ENCODE data around the gene UBE2L6.

The UBE2L6 gene

DNA sequence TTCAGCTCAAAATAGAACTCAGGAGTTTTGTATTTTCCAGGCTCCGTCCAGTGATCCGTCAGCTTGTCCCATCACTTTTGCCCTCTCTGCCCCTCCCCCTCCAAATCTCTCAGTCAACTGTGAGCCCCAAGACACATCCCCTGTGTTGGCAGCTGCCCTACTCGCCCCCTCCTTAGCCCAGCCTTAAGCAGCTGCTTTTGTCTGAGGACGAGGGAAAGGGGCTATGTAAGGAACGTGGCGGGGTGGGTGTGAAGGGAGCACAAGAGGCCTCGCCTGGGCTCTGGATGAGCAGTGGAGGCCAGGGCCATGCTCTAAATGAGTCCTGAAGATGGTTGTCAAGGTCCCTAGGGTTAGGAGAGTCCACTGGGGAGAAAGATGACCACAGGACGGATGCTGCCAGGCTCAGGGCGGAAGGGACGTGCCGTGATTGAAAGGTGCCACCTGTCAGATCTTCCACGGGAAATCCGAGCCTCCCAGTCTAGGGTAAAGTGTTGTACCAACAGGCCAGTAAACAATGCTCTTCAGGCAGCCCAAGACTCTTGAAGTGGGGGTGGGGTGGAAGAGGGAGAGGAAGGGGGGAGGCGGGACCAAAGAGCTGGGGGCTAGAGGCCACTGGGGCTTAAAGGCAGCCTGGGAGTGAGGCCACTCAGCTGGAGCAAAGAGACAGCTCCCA, 30.4 kb downstream of the UBE2L6 start, which contains the start of gene SMTNL1:
SMTNL1 (plus strand) TSS at position 649 of the 673 bp plus-strand sequence. CDS start 5,048 bp downstream, outside the sequence.
- no peak for TF ChIP-seq POLR2AphosphoS5 (IDR thresholded peaks at IDR 0.05; ENCODE audit: low read depth, low read length)
- TF ChIP-seq TAF1 (IDR thresholded peaks at IDR 0.05; ENCODE audit: borderline replicate concordance, insufficient read depth, low read length): no peak
- TF ChIP-seq, protein P1, sequence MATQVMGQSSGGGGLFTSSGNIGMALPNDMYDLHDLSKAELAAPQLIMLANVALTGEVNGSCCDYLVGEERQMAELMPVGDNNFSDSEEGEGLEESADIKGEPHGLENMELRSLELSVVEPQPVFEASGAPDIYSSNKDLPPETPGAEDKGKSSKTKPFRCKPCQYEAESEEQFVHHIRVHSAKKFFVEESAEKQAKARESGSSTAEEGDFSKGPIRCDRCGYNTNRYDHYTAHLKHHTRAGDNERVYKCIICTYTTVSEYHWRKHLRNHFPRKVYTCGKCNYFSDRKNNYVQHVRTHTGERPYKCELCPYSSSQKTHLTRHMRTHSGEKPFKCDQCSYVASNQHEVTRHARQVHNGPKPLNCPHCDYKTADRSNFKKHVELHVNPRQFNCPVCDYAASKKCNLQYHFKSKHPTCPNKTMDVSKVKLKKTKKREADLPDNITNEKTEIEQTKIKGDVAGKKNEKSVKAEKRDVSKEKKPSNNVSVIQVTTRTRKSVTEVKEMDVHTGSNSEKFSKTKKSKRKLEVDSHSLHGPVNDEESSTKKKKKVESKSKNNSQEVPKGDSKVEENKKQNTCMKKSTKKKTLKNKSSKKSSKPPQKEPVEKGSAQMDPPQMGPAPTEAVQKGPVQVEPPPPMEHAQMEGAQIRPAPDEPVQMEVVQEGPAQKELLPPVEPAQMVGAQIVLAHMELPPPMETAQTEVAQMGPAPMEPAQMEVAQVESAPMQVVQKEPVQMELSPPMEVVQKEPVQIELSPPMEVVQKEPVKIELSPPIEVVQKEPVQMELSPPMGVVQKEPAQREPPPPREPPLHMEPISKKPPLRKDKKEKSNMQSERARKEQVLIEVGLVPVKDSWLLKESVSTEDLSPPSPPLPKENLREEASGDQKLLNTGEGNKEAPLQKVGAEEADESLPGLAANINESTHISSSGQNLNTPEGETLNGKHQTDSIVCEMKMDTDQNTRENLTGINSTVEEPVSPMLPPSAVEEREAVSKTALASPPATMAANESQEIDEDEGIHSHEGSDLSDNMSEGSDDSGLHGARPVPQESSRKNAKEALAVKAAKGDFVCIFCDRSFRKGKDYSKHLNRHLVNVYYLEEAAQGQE (IDR thresholded peaks at IDR 0.05; ENCODE audit: insufficient read depth in 1 of 2, low read depth in 2 of 2, low read length in 2 of 2): no peak
- TF ChIP-seq FOXP2 (optimal IDR thresholded peaks at IDR 0.05; ENCODE audit: borderline replicate concordance, extremely low read depth, extremely low read length, insufficient read depth): no peak
- TF ChIP-seq SIN3A (IDR thresholded peaks at IDR 0.05; ENCODE audit: borderline replicate concordance, insufficient read depth, low read length): no peak

DNA sequence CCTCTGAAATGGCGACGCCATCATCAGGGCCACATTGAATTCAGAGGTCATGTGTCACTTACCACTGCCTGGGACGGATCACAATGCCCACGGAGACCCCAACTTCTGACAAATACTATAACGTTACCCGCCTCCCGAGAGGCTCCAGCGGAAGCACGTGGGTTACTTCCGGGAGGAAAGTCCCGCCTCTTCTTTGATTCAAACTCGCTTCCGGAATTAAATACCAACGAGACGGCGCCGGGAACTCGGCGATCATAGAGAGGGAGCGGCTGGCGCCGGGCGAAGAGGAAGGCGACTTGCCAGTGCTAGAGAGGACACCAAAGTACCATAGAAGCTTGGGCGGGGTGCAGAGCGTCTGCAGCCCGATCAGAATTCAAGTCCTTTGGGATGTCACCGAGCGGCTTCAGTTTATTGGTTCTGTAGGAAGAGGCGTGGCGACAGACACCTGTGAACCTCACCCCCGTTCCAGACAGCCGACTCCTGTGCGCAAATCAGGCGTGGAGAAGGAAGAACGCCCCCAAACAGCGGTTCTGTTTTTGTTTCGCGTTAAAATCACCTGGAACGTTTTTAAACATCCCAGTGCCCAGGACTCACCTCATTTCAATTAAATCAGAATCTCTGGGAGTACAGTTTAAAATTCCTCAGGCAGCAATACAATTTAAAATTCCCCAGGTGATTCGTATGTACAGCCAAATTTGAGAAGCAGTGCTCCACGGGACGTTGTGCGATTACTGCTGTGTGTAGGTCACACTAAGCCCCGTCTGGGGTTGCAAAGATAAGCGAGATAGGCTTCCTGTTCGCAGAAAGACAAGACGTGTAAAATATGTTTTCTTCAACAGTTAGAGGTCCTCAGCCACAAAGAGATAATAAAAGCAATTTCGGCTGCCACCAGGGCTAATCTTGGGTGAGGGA, 36.6 kb downstream of the UBE2L6 start, which contains the start of gene TIMM10:
TIMM10 (minus strand) TSS at position 159 of the 912 bp plus-strand sequence. CDS start 565 bp downstream, outside the sequence.
- TF ChIP-seq SIN3A (IDR thresholded peaks at IDR 0.05; ENCODE audit: borderline replicate concordance, insufficient read depth, low read length) (peak; percentile 89), FOXP2 (optimal IDR thresholded peaks at IDR 0.05; ENCODE audit: borderline replicate concordance, extremely low read depth, extremely low read length, insufficient read depth) (peak; percentile 27), TAF1 (IDR thresholded peaks at IDR 0.05; ENCODE audit: borderline replicate concordance, insufficient read depth, low read length) (peak; percentile 78; the same call in 1 of the 2 replicates), POLR2AphosphoS5 (IDR thresholded peaks at IDR 0.05; ENCODE audit: low read depth, low read length) (peak; percentile 60; the same call in 1 of the 2 replicates)
- TF ChIP-seq, protein P1 (IDR thresholded peaks at IDR 0.05; ENCODE audit: insufficient read depth in 1 of 2, low read depth in 2 of 2, low read length in 2 of 2): no peak

DNA sequence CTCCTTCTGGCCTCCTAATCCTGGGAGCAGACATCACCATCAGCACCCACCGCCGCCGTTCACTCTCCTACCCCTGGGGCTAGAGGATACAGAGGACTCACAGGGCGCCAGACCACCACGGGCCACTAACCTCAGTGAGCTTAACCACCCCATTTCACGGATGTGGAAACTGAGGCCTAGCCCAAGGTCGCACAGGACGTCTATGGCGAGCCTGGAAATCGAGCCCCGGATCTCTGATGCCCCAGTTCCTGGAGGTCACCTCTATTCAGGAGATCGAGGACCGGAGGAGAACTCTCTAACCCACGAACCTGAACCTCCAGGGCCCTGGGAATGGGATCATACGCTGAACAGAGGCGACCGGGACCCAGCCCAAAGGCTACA, 37.3 kb downstream of the UBE2L6 start:
- TF ChIP-seq POLR2AphosphoS5 (IDR thresholded peaks at IDR 0.05; ENCODE audit: low read depth, low read length): no peak
- no peak for TF ChIP-seq SIN3A (IDR thresholded peaks at IDR 0.05; ENCODE audit: borderline replicate concordance, insufficient read depth, low read length)
- TF ChIP-seq TAF1 (IDR thresholded peaks at IDR 0.05; ENCODE audit: borderline replicate concordance, insufficient read depth, low read length): no peak
- TF ChIP-seq FOXP2 (optimal IDR thresholded peaks at IDR 0.05; ENCODE audit: borderline replicate concordance, extremely low read depth, extremely low read length, insufficient read depth): no peak
- TF ChIP-seq, protein P1 (IDR thresholded peaks at IDR 0.05; ENCODE audit: insufficient read depth in 1 of 2, low read depth in 2 of 2, low read length in 2 of 2): no peak

DNA sequence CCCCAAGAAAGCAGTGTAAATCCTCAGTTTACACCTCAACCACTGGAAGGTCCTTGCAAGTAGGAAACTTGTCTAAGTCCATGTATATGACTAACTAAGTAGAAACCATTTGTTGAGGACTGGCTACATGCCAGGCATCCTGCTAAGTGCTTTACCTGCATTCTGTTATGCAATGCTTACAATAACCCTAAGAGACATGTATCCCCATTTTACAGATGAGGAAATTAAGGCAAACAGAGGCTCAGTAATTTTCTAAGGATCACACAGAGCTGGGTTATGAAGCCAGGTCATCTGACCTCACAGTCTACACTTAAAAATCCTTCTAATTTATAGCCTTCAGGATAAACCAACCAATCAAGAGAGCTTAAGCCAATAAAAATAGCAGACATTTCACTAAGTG, 38.5 kb downstream of the UBE2L6 start:
- no peak for TF ChIP-seq POLR2AphosphoS5 (IDR thresholded peaks at IDR 0.05; ENCODE audit: low read depth, low read length)
- no peak for TF ChIP-seq TAF1 (IDR thresholded peaks at IDR 0.05; ENCODE audit: borderline replicate concordance, insufficient read depth, low read length)
- TF ChIP-seq, protein P1 (IDR thresholded peaks at IDR 0.05; ENCODE audit: insufficient read depth in 1 of 2, low read depth in 2 of 2, low read length in 2 of 2): no peak
- TF ChIP-seq FOXP2 (optimal IDR thresholded peaks at IDR 0.05; ENCODE audit: borderline replicate concordance, extremely low read depth, extremely low read length, insufficient read depth): no peak
- no peak for TF ChIP-seq SIN3A (IDR thresholded peaks at IDR 0.05; ENCODE audit: borderline replicate concordance, insufficient read depth, low read length)
